Measurements from ENCODE around the gene ATG5. TPM values are rescaled to one million over a fixed set of nuclear protein-coding genes. Genes with fewer than 3 reads are reported as not detected.

ATG5 gene
- total and polyA plus RNA-seq, 2 donors (not counting 1 experiment from before 2014, with no cell fraction given): 13.6 to 26.3 TPM

DNA sequence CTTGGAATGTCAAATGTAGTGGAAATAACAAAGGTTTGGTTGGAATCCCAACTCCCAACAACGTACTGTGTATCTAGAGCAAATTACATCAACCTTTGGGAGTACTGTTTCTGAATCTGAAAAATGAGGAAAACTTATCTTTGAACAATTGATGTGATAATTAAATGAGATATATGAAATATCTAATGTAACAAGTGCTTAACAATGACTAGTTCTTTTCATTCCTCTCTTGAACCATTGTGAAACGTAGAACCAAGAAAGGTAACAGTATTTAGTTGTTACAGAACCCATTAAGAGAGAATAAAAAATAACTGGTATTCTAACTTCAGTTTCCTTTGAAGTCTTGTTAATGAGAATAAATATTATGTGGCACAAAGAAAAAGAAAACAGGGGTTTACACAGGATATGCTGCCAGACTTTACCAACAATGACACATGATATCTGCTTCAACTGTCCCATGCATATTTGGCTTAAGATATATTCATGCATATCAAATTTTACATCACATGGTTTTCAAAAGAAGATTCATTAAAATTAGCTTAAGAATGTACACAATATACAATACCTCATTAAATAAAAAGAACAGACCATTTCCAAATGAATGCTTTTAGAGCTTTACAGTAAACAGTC is 111.8 kb downstream of the ATG5 start:
- H3K36me3 ChIP-seq (replicated peaks in 1 of 2; ENCODE audit: control extremely low read depth in 1 of 2, control insufficient read depth in 1 of 2, extremely low read depth in 1 of 2, insufficient read depth in 2 of 2, low read length in 1 of 2): peaks cover 1 to 7% of the 10 kb centered on the region in 2 experiments
- no peaks in the 10 kb centered on the region for H3K9me3 ChIP-seq (ENCODE audit: control extremely low read depth in 1 of 3, control insufficient read depth in 2 of 3, insufficient read depth in 1 of 3, low read length in 2 of 3)
- intact Hi-C loops (cut with micrococcal nuclease): no loop called here
- H3K4me1 ChIP-seq (ENCODE audit: control insufficient read depth in 2 of 2, insufficient read depth in 2 of 2, low read length in 2 of 2): peaks cover 0 to 7% of the 10 kb centered on the region in 2 donors
- no CpG with 5 or more reads among the region's 2 CpGs for WGBS (ENCODE audit: insufficient coverage)
- Mint-ChIP-seq H3K4me1 (peaks cover 11% of the 10 kb centered on the region), H3K9me3 (ENCODE audit: insufficient read depth) (no peaks in the 10 kb centered on the region), H3K27me3 (no peaks in the 10 kb centered on the region), H3K27ac (no peak overlapping the region), H3K4me3 (no peak overlapping the region)
- ATAC-seq (ENCODE audit: low read depth): no peak
- no peak for DNase-seq
- peaks cover 6% of the 10 kb centered on the region for H4K20me1 ChIP-seq (ENCODE audit: control insufficient read depth, insufficient read depth, low read length, poor library complexity, severe bottlenecking)
- H3K79me2 ChIP-seq (ENCODE audit: control insufficient read depth, insufficient read depth, low read length): peaks cover 13% of the 10 kb centered on the region
- no peak overlapping the region for H3K9ac ChIP-seq (ENCODE audit: low read length)
- no peak overlapping the region for H3K27ac ChIP-seq (ENCODE audit: low read length in 2 of 2)
- no peak overlapping the region for H2AFZ ChIP-seq (ENCODE audit: insufficient read depth, low read depth, low read length, poor library complexity, severe bottlenecking)
- no peak overlapping the region for H3K4me3 ChIP-seq (ENCODE audit: control extremely low read depth in 1 of 5, extremely low read depth in 1 of 5, insufficient read depth in 1 of 5, low read depth in 2 of 5, low read length in 4 of 5)
- CTCF ChIA-PET: interaction anchor here (0.9 to 5.7 kb wide), 4 partner anchors 10 to 783 kb away, joined by 3 to 41 read pairs (median 4); no protein-coding TSS in a partner anchor
- TF ChIP-seq EZH2 (IDR thresholded peaks at IDR 0.05; ENCODE audit: borderline replicate concordance, insufficient read depth, low read depth, low read length, poor library complexity, severe bottlenecking): no peak
- TF ChIP-seq, protein P1, sequence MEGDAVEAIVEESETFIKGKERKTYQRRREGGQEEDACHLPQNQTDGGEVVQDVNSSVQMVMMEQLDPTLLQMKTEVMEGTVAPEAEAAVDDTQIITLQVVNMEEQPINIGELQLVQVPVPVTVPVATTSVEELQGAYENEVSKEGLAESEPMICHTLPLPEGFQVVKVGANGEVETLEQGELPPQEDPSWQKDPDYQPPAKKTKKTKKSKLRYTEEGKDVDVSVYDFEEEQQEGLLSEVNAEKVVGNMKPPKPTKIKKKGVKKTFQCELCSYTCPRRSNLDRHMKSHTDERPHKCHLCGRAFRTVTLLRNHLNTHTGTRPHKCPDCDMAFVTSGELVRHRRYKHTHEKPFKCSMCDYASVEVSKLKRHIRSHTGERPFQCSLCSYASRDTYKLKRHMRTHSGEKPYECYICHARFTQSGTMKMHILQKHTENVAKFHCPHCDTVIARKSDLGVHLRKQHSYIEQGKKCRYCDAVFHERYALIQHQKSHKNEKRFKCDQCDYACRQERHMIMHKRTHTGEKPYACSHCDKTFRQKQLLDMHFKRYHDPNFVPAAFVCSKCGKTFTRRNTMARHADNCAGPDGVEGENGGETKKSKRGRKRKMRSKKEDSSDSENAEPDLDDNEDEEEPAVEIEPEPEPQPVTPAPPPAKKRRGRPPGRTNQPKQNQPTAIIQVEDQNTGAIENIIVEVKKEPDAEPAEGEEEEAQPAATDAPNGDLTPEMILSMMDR (IDR thresholded peaks at IDR 0.05): no peak
- POLR2A ChIA-PET: no interaction called here
- H3K4me2 ChIP-seq (replicated peaks; ENCODE audit: low read depth, low read length, poor library complexity, severe bottlenecking): no peak overlapping the region
- no peaks in the 10 kb centered on the region for H3K27me3 ChIP-seq (replicated peaks in 1 of 4; ENCODE audit: control extremely low read depth in 1 of 4, control insufficient read depth in 3 of 4, insufficient read depth in 4 of 4, low read length in 3 of 4)

DNA sequence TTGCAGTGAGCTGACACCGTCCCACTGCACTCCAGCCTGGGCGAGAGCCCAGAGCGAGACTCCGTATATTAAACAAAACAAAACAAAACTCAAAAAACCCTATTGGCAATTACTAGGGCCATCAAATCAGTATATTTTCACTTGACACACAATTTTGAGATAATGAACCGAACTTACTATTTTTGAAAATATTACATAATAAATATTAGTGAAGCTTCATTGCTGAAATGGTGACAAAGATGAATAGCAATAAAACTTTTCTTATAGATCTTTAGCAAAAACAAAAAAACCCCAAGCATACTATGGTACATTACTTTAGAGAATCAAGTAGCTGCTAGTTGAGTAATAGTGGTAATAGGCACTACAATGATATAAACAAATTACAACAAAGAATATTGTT is 113.0 kb downstream of the ATG5 start:
- Mint-ChIP-seq H3K4me3 (no peak overlapping the region), H3K27me3 (no peaks in the 10 kb centered on the region), H3K9me3 (ENCODE audit: insufficient read depth) (no peaks in the 10 kb centered on the region), H3K4me1 (peaks cover 11% of the 10 kb centered on the region), H3K27ac (no peak overlapping the region)
- no peak overlapping the region for H3K9ac ChIP-seq (ENCODE audit: low read length)
- no peak for DNase-seq
- TF ChIP-seq EZH2 (IDR thresholded peaks at IDR 0.05; ENCODE audit: borderline replicate concordance, insufficient read depth, low read depth, low read length, poor library complexity, severe bottlenecking): no peak
- TF ChIP-seq, protein P1 (IDR thresholded peaks at IDR 0.05): no peak
- peaks cover 1 to 7% of the 10 kb centered on the region in 2 experiments for H3K36me3 ChIP-seq (replicated peaks in 1 of 2; ENCODE audit: control extremely low read depth in 1 of 2, control insufficient read depth in 1 of 2, extremely low read depth in 1 of 2, insufficient read depth in 2 of 2, low read length in 1 of 2)
- no peak for ATAC-seq (ENCODE audit: low read depth)
- ChIA-PET CTCF (interaction anchor here (1.5 to 5.7 kb wide), 3 partner anchors 9 to 782 kb away, joined by 3 to 41 read pairs (median 3); no protein-coding TSS in a partner anchor), POLR2A (no interaction called here)
- H3K27me3 ChIP-seq (replicated peaks in 1 of 4; ENCODE audit: control extremely low read depth in 1 of 4, control insufficient read depth in 3 of 4, insufficient read depth in 4 of 4, low read length in 3 of 4): no peaks in the 10 kb centered on the region
- H3K4me3 ChIP-seq (ENCODE audit: control extremely low read depth in 1 of 5, extremely low read depth in 1 of 5, insufficient read depth in 1 of 5, low read depth in 2 of 5, low read length in 4 of 5): no peak overlapping the region
- H3K27ac ChIP-seq (ENCODE audit: low read length in 2 of 2): no peak overlapping the region
- WGBS (ENCODE audit: insufficient coverage): 100% methylated on average over 4 of the region's 5 CpGs
- no peak overlapping the region for H3K4me2 ChIP-seq (replicated peaks; ENCODE audit: low read depth, low read length, poor library complexity, severe bottlenecking)
- intact Hi-C loops (cut with micrococcal nuclease): no loop called here
- H3K9me3 ChIP-seq (ENCODE audit: control extremely low read depth in 1 of 3, control insufficient read depth in 2 of 3, insufficient read depth in 1 of 3, low read length in 2 of 3): no peaks in the 10 kb centered on the region
- no peak overlapping the region for H2AFZ ChIP-seq (ENCODE audit: insufficient read depth, low read depth, low read length, poor library complexity, severe bottlenecking)
- peaks cover 0 to 7% of the 10 kb centered on the region in 2 donors for H3K4me1 ChIP-seq (ENCODE audit: control insufficient read depth in 2 of 2, insufficient read depth in 2 of 2, low read length in 2 of 2)
- H3K79me2 ChIP-seq (ENCODE audit: control insufficient read depth, insufficient read depth, low read length): peaks cover 8% of the 10 kb centered on the region
- peaks cover 6% of the 10 kb centered on the region for H4K20me1 ChIP-seq (ENCODE audit: control insufficient read depth, insufficient read depth, low read length, poor library complexity, severe bottlenecking)

Measured in B cell (primary cell).